Endothelial cell (in vitro differentiated cells): ENCODE measurements around the gene ARHGEF4. TPM values are rescaled to one million over a fixed set of nuclear protein-coding genes. Genes with fewer than 3 reads are reported as not detected.
A peak's percentile ranks its signal among the peaks of the same experiment; 100 is the strongest.

Experiments
- DNase-seq: peaks from one replicate; pipeline ENCODE4 v3.0.0; 2021; ENCODE audit warnings: low spot score
- H3K27ac Mint-ChIP-seq: one replicate; pipeline ENCODE4 v1.8.0; 2021; ENCODE audit warnings: mixed read lengths, inconsistent platforms; ENCODE audit not compliant: unreplicated experiment
- H3K27me3 Mint-ChIP-seq: one replicate; pipeline ENCODE4 v1.8.0; 2021; ENCODE audit warnings: mild to moderate bottlenecking, moderate library complexity, mixed read lengths, inconsistent platforms; ENCODE audit not compliant: unreplicated experiment
- H3K36me3 Mint-ChIP-seq: one replicate; pipeline ENCODE4 v1.8.0; 2021; ENCODE audit warnings: mild to moderate bottlenecking, low read depth, mixed read lengths, inconsistent platforms; ENCODE audit not compliant: unreplicated experiment
- H3K4me1 Mint-ChIP-seq: one replicate; pipeline ENCODE4 v1.8.0; 2021; ENCODE audit warnings: mild to moderate bottlenecking, mixed read lengths, inconsistent platforms; ENCODE audit not compliant: unreplicated experiment
- H3K4me3 Mint-ChIP-seq: one replicate; pipeline ENCODE4 v1.8.0; 2021; ENCODE audit warnings: mild to moderate bottlenecking, mixed read lengths, inconsistent platforms; ENCODE audit not compliant: unreplicated experiment
- H3K9me3 Mint-ChIP-seq: one replicate; pipeline ENCODE4 v1.8.0; 2021; ENCODE audit warnings: mixed read lengths, inconsistent platforms; ENCODE audit not compliant: unreplicated experiment
- CTCF ChIP-seq: fragments of 200-600 bp; sonication (generic); IDR thresholded peaks from one replicate; pipeline ENCODE4 v1.5.0; 2021; ENCODE audit warnings: antibody characterized with exemption; ENCODE audit not compliant: unreplicated experiment
- total RNA-seq: library from RNA; stranded (reverse); fragmentation: NEBNext Ultra II Directional; extraction: Animal tissue kit (Norgen Biotek cat#: 25700); gene quantifications from one replicate; pipeline ENCODE4 v1.2.1, GENCODE V29; 2021; ENCODE audit not compliant: unreplicated experiment

ARHGEF4 gene
- total RNA-seq, 1 donor from 2014 or later: 10.3 TPM

- Mint-ChIP-seq H3K4me1 (no peaks in the 10 kb centered on the region), H3K27ac (no peak overlapping the region), H3K9me3 (no peaks in the 10 kb centered on the region), H3K4me3 (no peak overlapping the region), H3K27me3 (peaks cover 3% of the 10 kb centered on the region), H3K36me3 (no peaks in the 10 kb centered on the region)
- peak; percentile 83 for TF ChIP-seq CTCF
- peak; percentile 90 for DNase-seq
Observed at GRCh38 chr2:130920415-130921163, 83.9 kb downstream of the ARHGEF4 start.

GRCh38 chr2:130921164-130921476, 84.4 kb downstream of the ARHGEF4 start:
- Mint-ChIP-seq H3K4me3 (no peak overlapping the region), H3K27me3 (peaks cover 3% of the 10 kb centered on the region), H3K9me3 (no peaks in the 10 kb centered on the region), H3K36me3 (no peaks in the 10 kb centered on the region), H3K27ac (no peak overlapping the region), H3K4me1 (no peaks in the 10 kb centered on the region)
- no peak for TF ChIP-seq CTCF
- no peak for DNase-seq

GRCh38 chr2:130922417-130922816, 85.7 kb downstream of the ARHGEF4 start:
- DNase-seq: no peak
- no peak for TF ChIP-seq CTCF
- H3K27ac Mint-ChIP-seq: no peak overlapping the region
- H3K4me1 Mint-ChIP-seq: no peaks in the 10 kb centered on the region
- peaks cover 3% of the 10 kb centered on the region for H3K27me3 Mint-ChIP-seq
- no peak overlapping the region for H3K4me3 Mint-ChIP-seq
- H3K9me3 Mint-ChIP-seq: peaks cover 5% of the 10 kb centered on the region
- no peaks in the 10 kb centered on the region for H3K36me3 Mint-ChIP-seq

DNA sequence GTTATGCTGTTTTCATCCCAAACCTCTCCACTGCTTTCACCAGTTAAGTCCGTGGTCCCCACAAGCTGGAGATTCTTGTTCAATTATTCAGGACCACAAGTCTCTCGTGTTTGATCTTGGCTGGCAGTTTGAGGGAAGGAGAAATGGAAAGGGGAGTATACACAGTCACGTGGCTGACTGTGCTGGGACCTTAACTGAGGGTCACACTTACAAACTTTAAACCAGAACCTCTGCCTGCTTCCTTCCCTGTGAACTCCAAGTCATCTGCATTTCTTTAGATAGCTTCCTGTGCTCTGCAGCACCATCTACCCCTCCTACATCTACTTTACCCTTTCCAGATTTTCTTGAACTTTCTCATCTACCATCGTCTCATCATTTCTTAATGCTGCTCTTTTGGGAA, 91.7 kb downstream of the ARHGEF4 start:
- Mint-ChIP-seq H3K9me3 (peaks cover 5% of the 10 kb centered on the region), H3K36me3 (no peaks in the 10 kb centered on the region), H3K27ac (no peak overlapping the region), H3K4me1 (no peaks in the 10 kb centered on the region), H3K27me3 (peaks cover 4% of the 10 kb centered on the region), H3K4me3 (no peak overlapping the region)
- TF ChIP-seq CTCF: no peak
- DNase-seq: no peak

- H3K4me1 Mint-ChIP-seq: no peaks in the 10 kb centered on the region
Observed at GRCh38 chr2:130930740-130931659, 94.3 kb downstream of the ARHGEF4 start.

More at GRCh38 chr2:130930740-130931659, 94.3 kb downstream of the ARHGEF4 start:
- Mint-ChIP-seq H3K4me3 (no peak overlapping the region), H3K36me3 (no peaks in the 10 kb centered on the region), H3K27me3 (peaks cover 4% of the 10 kb centered on the region), H3K27ac (no peak overlapping the region), H3K9me3 (peaks cover 5% of the 10 kb centered on the region)
- DNase-seq: no peak
- no peak for TF ChIP-seq CTCF
